Keratinocyte (primary cell): Measurements from ENCODE around the gene TLL2.

Experiments used
- EZH2 ChIP-seq: IDR thresholded peaks from one replicate; pipeline ENCODE4 v1.6.1; 2012; ENCODE audit warnings: inconsistent platforms, mild to moderate bottlenecking, low read length, moderate library complexity
- TF ChIP-seq, protein P1 (sequence below), 3 experiments: IDR thresholded peaks in 1 of 3; conservative IDR thresholded peaks in 1 of 3; optimal IDR thresholded peaks in 1 of 3; 2 replicates in 2 of 3; 3 replicates in 1 of 3; pipeline versions ENCODE3 to v1.5.1; 2011; ENCODE audit warnings: low read length in 3 of 3, mild to moderate bottlenecking in 3 of 3, moderate library complexity in 2 of 3, control low read depth in 1 of 3, inconsistent platforms in 1 of 3; ENCODE audit not compliant: insufficient read depth in 2 of 3; ENCODE audit errors: extremely low read depth in 1 of 3

DNA sequence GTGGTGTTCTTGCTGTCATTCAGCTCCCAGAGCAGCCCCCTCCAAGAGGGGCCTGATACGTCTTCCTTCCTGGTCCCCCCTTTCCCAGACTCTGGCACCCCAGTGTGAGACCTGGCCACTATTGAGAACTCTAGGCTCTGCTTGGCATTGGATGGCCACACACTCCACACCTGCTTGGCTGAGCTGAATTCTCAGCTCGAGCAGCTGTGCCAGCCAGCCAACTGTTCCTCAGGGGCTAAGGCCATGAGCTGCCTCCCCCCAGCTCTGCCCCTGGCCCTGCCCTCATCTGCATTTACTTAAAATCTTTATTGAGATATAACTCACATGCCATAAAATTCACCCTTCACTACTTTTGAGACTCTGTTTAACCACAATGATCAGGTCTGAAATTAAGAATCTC is 6.7 kb downstream of the TLL2 start:
- TF ChIP-seq EZH2 = no peak
- TF ChIP-seq, protein P1, sequence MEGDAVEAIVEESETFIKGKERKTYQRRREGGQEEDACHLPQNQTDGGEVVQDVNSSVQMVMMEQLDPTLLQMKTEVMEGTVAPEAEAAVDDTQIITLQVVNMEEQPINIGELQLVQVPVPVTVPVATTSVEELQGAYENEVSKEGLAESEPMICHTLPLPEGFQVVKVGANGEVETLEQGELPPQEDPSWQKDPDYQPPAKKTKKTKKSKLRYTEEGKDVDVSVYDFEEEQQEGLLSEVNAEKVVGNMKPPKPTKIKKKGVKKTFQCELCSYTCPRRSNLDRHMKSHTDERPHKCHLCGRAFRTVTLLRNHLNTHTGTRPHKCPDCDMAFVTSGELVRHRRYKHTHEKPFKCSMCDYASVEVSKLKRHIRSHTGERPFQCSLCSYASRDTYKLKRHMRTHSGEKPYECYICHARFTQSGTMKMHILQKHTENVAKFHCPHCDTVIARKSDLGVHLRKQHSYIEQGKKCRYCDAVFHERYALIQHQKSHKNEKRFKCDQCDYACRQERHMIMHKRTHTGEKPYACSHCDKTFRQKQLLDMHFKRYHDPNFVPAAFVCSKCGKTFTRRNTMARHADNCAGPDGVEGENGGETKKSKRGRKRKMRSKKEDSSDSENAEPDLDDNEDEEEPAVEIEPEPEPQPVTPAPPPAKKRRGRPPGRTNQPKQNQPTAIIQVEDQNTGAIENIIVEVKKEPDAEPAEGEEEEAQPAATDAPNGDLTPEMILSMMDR (optimal IDR thresholded peaks at IDR 0.05 in 1 of 3, IDR thresholded peaks at IDR 0.05 in 1 of 3, conservative IDR thresholded peaks at IDR 0.05 in 1 of 3; ENCODE audit: extremely low read depth in 1 of 3, insufficient read depth in 2 of 3, low read length in 3 of 3) = no peak
